Testis (tissue), 2 donors: ENCODE results near the gene CSMD2.

Experiments used
- POLR2A ChIP-seq: fragments of 450-650 bp; IDR thresholded peaks from one replicate; pipeline ENCODE4 v1.6.1; 2017; ENCODE audit warnings: antibody characterized with exemption, mild to moderate bottlenecking, moderate library complexity
- TF ChIP-seq, protein P1 (sequence below), 3 experiments: fragments of 450-650 bp in 2 of 3; fragments of 200-600 bp in 1 of 3; sonication (generic) in 1 of 3; IDR thresholded peaks; one replicate each; pipeline ENCODE4 v1.5.1; 2016 to 2019; ENCODE audit warnings: antibody characterized with exemption in 3 of 3, mild to moderate bottlenecking in 2 of 3, moderate library complexity in 1 of 3

DNA sequence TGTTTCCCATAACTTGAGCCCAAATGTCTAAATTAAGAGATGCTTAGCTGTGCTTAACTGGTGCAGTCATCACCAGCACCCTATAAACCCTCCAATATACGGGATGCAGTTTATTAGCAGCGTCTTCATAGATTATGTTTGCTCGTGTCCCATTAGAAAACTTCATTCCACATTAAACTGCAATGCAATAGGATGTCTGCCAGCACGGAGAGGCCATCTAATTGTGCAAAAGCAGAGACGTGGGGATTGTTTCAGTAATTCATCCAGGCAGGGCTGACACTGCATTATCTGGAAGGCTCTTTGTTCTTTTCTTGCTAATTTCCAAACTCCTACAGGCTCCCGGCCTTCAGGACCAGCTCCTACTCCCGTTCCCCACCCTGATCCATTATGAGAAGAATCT, 89.5 kb downstream of the CSMD2 start:
- TF ChIP-seq, protein P1, sequence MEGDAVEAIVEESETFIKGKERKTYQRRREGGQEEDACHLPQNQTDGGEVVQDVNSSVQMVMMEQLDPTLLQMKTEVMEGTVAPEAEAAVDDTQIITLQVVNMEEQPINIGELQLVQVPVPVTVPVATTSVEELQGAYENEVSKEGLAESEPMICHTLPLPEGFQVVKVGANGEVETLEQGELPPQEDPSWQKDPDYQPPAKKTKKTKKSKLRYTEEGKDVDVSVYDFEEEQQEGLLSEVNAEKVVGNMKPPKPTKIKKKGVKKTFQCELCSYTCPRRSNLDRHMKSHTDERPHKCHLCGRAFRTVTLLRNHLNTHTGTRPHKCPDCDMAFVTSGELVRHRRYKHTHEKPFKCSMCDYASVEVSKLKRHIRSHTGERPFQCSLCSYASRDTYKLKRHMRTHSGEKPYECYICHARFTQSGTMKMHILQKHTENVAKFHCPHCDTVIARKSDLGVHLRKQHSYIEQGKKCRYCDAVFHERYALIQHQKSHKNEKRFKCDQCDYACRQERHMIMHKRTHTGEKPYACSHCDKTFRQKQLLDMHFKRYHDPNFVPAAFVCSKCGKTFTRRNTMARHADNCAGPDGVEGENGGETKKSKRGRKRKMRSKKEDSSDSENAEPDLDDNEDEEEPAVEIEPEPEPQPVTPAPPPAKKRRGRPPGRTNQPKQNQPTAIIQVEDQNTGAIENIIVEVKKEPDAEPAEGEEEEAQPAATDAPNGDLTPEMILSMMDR (IDR thresholded peaks at IDR 0.05): no peak
- no peak for TF ChIP-seq POLR2A
